Measurements from ENCODE around the gene NSRP1. TPM values are rescaled to one million over a fixed set of nuclear protein-coding genes. Genes with fewer than 3 reads are reported as not detected.
"Not testable (repeated sequence)": the region's sequence is repeated elsewhere in the genome, so short reads cannot be mapped to it uniquely, and the experiment has no call there.

The NSRP1 gene
- total and polyA plus RNA-seq, 3 experiments from 2014 or later = 26.8 to 38.4 (median 27.9) TPM

DNA sequence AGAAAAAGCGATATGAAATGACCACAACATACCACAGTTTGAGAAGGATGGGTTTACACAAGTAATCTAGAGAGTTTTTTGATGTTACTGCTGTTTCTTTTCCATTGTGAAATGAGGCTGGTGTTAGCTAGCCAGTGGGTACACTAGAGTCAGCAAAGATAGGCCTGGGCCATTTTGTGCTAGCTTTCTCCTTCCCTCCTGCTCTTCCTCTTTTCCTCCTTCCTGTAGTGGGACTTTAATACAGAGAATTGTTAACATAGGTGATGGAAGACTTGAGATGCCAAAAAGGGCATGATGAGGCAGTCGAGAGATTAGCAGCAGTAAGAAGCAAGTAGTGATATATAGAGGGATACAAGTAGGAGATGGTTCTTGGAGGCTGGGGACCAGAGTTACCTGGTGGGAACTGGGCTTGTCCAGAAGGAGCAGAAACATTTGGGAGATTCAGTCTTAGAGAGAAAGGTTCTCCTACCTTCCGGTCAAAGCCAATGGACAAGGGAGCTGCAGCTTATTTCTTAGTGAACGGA lies 7.7 kb downstream of the NSRP1 start:
- Histone ChIP-seq H3K27ac (ENCODE audit: low read depth, low read length) (no peak overlapping the region), H3K36me3 (ENCODE audit: insufficient read depth, low read length) (no peaks in the 10 kb centered on the region), H3K9me3 (ENCODE audit: low read length) (no peaks in the 10 kb centered on the region), H3K4me1 (ENCODE audit: insufficient read depth, low read length) (peaks cover 7% of the 10 kb centered on the region), H3K4me3 (ENCODE audit: low read length) (no peak overlapping the region), H3K27me3 (ENCODE audit: insufficient read depth, low read length, poor library complexity, severe bottlenecking) (no peaks in the 10 kb centered on the region)
- CTCF ChIA-PET = interaction anchor here (1.0 to 4.2 kb wide), 21 partner anchors 13 to 352 kb away, joined by 3 to 31 read pairs (median 5); partner anchors contain the start of genes BLMH and GOSR1
- peak overlapping the region in 5 of 8 donors; percentile 0 to 86 (median 32) for H3K27ac Mint-ChIP-seq
- no peaks in the 10 kb centered on the region for H3K9me3 Mint-ChIP-seq
- H3K36me3 Mint-ChIP-seq = peaks cover 0 to 44% (median 7%) of the 10 kb centered on the region in 3 donors
- H3K4me1 Mint-ChIP-seq = peaks cover 37 to 59% (median 56%) of the 10 kb centered on the region in 3 donors
- POLR2A ChIA-PET = no interaction called here
- DNase-seq = no peak
- peaks cover 0 to 1% of the 10 kb centered on the region in 2 donors for H3K27me3 Mint-ChIP-seq
- no peak overlapping the region for H3K4me3 Mint-ChIP-seq

DNA sequence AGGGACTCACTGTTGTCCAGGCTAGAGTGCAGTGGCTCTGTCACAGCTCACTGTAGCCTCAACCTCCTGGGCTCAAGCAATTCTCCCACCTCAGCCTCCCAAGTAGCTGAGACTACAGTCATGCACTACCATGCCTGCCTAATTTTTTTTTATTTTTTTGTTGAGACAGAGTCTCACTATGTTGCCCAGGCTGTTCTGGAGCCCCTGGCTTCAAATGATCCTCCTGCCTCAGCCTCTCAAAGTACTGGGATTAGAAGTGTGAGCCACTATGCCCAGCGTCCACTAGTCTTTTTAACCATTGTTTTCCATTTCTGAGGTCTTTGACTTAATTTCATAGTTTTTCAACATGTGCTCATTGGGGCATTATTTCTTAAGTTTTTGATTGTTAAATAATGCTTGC lies 13.5 kb downstream of the NSRP1 start:
- Histone ChIP-seq H3K27ac (ENCODE audit: low read depth, low read length) (no peak overlapping the region), H3K36me3 (ENCODE audit: insufficient read depth, low read length) (no peaks in the 10 kb centered on the region), H3K4me1 (ENCODE audit: insufficient read depth, low read length) (no peaks in the 10 kb centered on the region), H3K9me3 (ENCODE audit: low read length) (no peaks in the 10 kb centered on the region), H3K4me3 (ENCODE audit: low read length) (no peak overlapping the region), H3K27me3 (ENCODE audit: insufficient read depth, low read length, poor library complexity, severe bottlenecking) (no peaks in the 10 kb centered on the region)
- peaks cover 28 to 50% (median 45%) of the 10 kb centered on the region in 3 donors for H3K4me1 Mint-ChIP-seq
- H3K9me3 Mint-ChIP-seq = no peaks in the 10 kb centered on the region
- no peaks in the 10 kb centered on the region for H3K27me3 Mint-ChIP-seq
- DNase-seq = no peak
- ChIA-PET CTCF (no interaction called here), POLR2A (interaction anchor here (0.7 kb wide), 1 partner anchor 1664 kb away, joined by 3 read pairs; no protein-coding TSS in a partner anchor)
- peak overlapping the region in 1 of 8 donors; percentile 91 for H3K27ac Mint-ChIP-seq
- H3K4me3 Mint-ChIP-seq = no peak overlapping the region
- peaks cover 0 to 53% (median 5%) of the 10 kb centered on the region in 3 donors for H3K36me3 Mint-ChIP-seq

DNA sequence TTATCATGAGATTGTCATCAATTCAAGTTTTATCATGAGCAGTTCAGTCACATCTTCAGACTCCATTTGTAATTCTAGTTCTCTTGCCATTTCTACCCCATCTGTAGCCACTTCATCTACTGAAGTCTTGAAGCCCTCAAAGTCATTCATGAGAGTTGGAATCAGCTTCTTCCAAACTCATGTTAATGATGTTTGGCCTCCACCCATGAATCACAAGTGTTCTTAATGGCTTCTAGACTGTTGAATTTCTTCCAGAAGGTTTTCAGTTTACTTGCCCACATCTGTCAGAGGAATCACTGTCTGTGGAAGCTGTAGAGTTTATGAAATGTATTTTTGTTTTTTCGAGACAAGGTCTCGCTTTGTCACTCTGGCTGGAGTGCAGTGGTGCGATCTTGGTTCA lies 16.0 kb downstream of the NSRP1 start:
- Histone ChIP-seq H3K27me3 (ENCODE audit: insufficient read depth, low read length, poor library complexity, severe bottlenecking) (no peaks in the 10 kb centered on the region), H3K4me3 (ENCODE audit: low read length) (no peak overlapping the region), H3K36me3 (ENCODE audit: insufficient read depth, low read length) (no peaks in the 10 kb centered on the region), H3K4me1 (ENCODE audit: insufficient read depth, low read length) (no peaks in the 10 kb centered on the region), H3K27ac (ENCODE audit: low read depth, low read length) (no peak overlapping the region), H3K9me3 (ENCODE audit: low read length) (no peaks in the 10 kb centered on the region)
- Mint-ChIP-seq H3K9me3 (no peaks in the 10 kb centered on the region), H3K36me3 (peaks cover 0 to 47% (median 5%) of the 10 kb centered on the region in 3 donors), H3K4me1 (peaks cover 26 to 46% (median 39%) of the 10 kb centered on the region in 3 donors), H3K27ac (no peak overlapping the region), H3K27me3 (no peaks in the 10 kb centered on the region), H3K4me3 (no peak overlapping the region)
- no peak for DNase-seq
- ChIA-PET POLR2A (interaction anchor here (0.6 kb wide), 2 partner anchors 142 to 242 kb away, joined by 3 to 4 read pairs; no protein-coding TSS in a partner anchor), CTCF (interaction anchor here (0.7 to 1.0 kb wide), 2 partner anchors 10 to 702 kb away, joined by 3 read pairs; no protein-coding TSS in a partner anchor)

DNA sequence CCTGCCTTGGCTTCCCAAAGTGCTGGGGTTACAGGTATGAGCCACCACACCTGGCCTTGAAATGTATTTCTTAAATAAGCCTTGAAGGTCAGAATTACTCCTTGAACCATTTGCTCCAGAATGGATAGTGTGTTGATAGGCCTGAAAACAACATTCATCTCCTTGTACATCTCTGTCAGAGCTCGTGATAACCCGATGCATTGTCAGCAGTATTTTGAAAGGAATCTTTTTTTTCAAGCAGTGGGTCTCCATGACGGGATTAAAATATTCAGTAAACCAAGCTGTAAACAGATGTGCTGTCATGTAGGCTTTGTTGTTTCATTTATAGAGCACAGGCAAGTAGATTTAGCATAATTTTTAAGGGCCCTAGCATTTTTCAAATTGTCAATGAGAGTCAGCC lies 16.6 kb downstream of the NSRP1 start:
- POLR2A ChIA-PET = interaction anchor here (0.6 kb wide), 1 partner anchor 241 kb away, joined by 4 read pairs; no protein-coding TSS in a partner anchor
- DNase-seq = no peak
- Mint-ChIP-seq H3K9me3 (no peaks in the 10 kb centered on the region), H3K36me3 (peaks cover 0 to 51% (median 5%) of the 10 kb centered on the region in 3 donors), H3K27ac (no peak overlapping the region), H3K27me3 (no peaks in the 10 kb centered on the region), H3K4me3 (no peak overlapping the region), H3K4me1 (peaks cover 31 to 52% (median 45%) of the 10 kb centered on the region in 3 donors)
- H3K36me3 ChIP-seq (ENCODE audit: insufficient read depth, low read length) = no peaks in the 10 kb centered on the region
- CTCF ChIA-PET = interaction anchor here (0.7 to 1.7 kb wide), 3 partner anchors 9 to 702 kb away, joined by 3 to 7 read pairs (median 3); no protein-coding TSS in a partner anchor
- no peak overlapping the region for H3K4me3 ChIP-seq (ENCODE audit: low read length)
- no peaks in the 10 kb centered on the region for H3K4me1 ChIP-seq (ENCODE audit: insufficient read depth, low read length)
- no peak overlapping the region for H3K27ac ChIP-seq (ENCODE audit: low read depth, low read length)
- H3K9me3 ChIP-seq (ENCODE audit: low read length) = no peaks in the 10 kb centered on the region
- no peaks in the 10 kb centered on the region for H3K27me3 ChIP-seq (ENCODE audit: insufficient read depth, low read length, poor library complexity, severe bottlenecking)

DNA sequence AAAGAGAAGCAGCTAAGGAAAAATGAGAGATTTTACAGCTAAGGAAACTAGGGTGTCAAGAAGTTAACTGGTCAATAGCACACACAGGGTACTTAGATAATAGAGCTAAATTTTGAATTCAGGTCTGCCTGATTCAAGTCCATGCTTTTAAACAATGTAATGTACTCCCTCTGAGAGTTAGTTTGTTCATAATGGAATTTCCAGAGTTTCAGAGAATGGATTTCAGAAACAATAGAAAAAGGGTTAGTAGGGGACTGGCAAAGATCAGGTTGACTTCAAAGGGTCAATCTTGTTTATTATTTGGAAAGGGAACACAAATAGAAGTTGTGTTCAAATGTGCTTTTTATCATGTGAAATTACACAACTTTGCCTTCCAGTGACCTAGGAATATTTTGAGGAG lies 17.9 kb downstream of the NSRP1 start:
- DNase-seq = no peak
- Histone ChIP-seq H3K36me3 (ENCODE audit: insufficient read depth, low read length) (no peaks in the 10 kb centered on the region), H3K27me3 (ENCODE audit: insufficient read depth, low read length, poor library complexity, severe bottlenecking) (no peaks in the 10 kb centered on the region), H3K9me3 (ENCODE audit: low read length) (no peaks in the 10 kb centered on the region), H3K27ac (ENCODE audit: low read depth, low read length) (no peak overlapping the region), H3K4me3 (ENCODE audit: low read length) (no peak overlapping the region), H3K4me1 (ENCODE audit: insufficient read depth, low read length) (no peaks in the 10 kb centered on the region)
- peak overlapping the region in 3 of 8 donors; percentile 16 to 45 (median 42) for H3K27ac Mint-ChIP-seq
- no peak overlapping the region for H3K4me3 Mint-ChIP-seq
- no peaks in the 10 kb centered on the region for H3K9me3 Mint-ChIP-seq
- no peaks in the 10 kb centered on the region for H3K27me3 Mint-ChIP-seq
- H3K4me1 Mint-ChIP-seq = peaks cover 35 to 58% (median 54%) of the 10 kb centered on the region in 3 donors
- H3K36me3 Mint-ChIP-seq = peaks cover 0 to 53% (median 3%) of the 10 kb centered on the region in 3 donors
- CTCF ChIA-PET = interaction anchor here (1.7 kb wide), 1 partner anchor 30 kb away, joined by 7 read pairs; no protein-coding TSS in a partner anchor
- POLR2A ChIA-PET = no interaction called here

DNA sequence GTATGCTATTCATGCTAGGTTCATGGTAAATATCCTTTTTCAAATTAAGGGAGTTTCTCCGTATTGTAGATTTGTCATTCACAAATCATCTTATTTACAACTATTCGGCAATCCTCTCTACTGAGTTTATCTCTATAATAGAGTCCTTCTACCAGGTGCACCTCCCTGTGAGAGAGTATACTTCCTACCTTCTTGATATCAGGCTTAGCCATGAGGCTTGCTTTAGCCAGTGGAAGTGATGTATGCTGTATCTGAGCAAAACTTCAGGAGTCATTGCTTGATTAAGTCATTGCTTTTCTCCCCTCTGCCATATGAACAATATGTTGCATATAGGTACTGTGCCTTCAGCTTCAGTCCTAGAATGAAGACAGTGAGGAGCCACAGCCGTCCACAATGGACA lies 20.5 kb downstream of the NSRP1 start:
- Mint-ChIP-seq H3K27ac (peak overlapping the region in 4 of 8 donors; percentile 6 to 52 (median 51)), H3K27me3 (no peaks in the 10 kb centered on the region), H3K4me3 (no peak overlapping the region), H3K4me1 (peaks cover 27 to 47% (median 46%) of the 10 kb centered on the region in 3 donors), H3K36me3 (peaks cover 0 to 38% (median 0%) of the 10 kb centered on the region in 3 donors), H3K9me3 (no peaks in the 10 kb centered on the region)
- Histone ChIP-seq H3K4me3 (ENCODE audit: low read length) (no peak overlapping the region), H3K27ac (ENCODE audit: low read depth, low read length) (no peak overlapping the region), H3K9me3 (ENCODE audit: low read length) (no peaks in the 10 kb centered on the region), H3K4me1 (ENCODE audit: insufficient read depth, low read length) (no peaks in the 10 kb centered on the region), H3K27me3 (ENCODE audit: insufficient read depth, low read length, poor library complexity, severe bottlenecking) (no peaks in the 10 kb centered on the region), H3K36me3 (ENCODE audit: insufficient read depth, low read length) (no peaks in the 10 kb centered on the region)
- POLR2A ChIA-PET = no interaction called here
- DNase-seq = no peak
- CTCF ChIA-PET = no interaction called here

DNA sequence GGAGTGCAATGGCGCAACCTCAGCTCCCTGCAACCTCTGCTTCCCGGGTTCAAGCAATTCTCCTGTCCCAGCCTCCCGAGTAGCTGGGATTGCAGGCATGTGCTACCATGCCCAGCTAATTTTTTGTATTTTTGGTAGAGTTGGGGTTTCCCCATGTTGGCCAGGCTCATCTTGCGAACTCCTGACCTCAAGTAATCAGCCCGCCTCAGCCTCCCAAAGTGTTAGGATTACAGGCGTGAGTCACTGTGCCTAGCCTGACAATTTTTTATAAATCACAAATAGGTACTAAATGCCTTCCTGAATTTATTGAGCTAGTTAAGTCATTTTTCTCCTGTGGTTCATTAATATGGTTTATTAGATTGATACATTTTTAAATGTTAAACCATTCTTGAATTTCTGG lies 31.2 kb downstream of the NSRP1 start:
- H3K36me3 ChIP-seq (ENCODE audit: insufficient read depth, low read length); CTCF ChIA-PET; H3K9me3 Mint-ChIP-seq; H3K27me3 ChIP-seq (ENCODE audit: insufficient read depth, low read length, poor library complexity, severe bottlenecking); POLR2A ChIA-PET; H3K4me1 ChIP-seq (ENCODE audit: insufficient read depth, low read length); H3K4me3 Mint-ChIP-seq; H3K27me3 Mint-ChIP-seq; H3K9me3 ChIP-seq (ENCODE audit: low read length); DNase-seq; H3K27ac ChIP-seq (ENCODE audit: low read depth, low read length); H3K4me3 ChIP-seq (ENCODE audit: low read length): not testable (repeated sequence)
- Mint-ChIP-seq H3K27ac (peak overlapping the region in 3 of 8 donors; percentile 28 to 84 (median 29)), H3K4me1 (peaks cover 21 to 45% (median 39%) of the 10 kb centered on the region in 3 donors), H3K36me3 (peaks cover 0 to 16% (median 5%) of the 10 kb centered on the region in 3 donors)

DNA sequence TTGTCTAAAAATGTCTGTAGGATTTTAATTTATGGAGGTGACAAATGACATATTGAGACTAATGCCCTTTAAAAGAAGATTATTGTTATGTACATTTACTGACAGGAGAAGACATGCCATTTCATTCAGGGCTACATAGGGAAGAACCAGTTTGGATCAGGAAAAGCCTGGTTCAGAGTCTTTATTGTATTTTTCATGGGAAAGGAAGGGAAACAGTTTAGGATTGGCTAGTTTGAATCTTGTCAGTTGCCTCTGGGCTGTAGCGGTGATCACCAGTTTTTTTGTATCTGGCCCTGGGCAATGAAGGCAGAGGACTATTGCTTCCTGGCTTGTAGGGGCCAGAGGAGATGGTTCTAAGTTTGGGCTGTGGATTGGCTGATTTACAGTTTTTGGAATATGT lies 31.8 kb downstream of the NSRP1 start:
- Mint-ChIP-seq H3K9me3 (no peaks in the 10 kb centered on the region), H3K4me1 (peaks cover 18 to 45% (median 34%) of the 10 kb centered on the region in 3 donors), H3K27ac (peak overlapping the region in 6 of 8 donors; percentile 0 to 60 (median 22)), H3K27me3 (no peaks in the 10 kb centered on the region), H3K36me3 (peaks cover 0 to 18% (median 8%) of the 10 kb centered on the region in 3 donors), H3K4me3 (no peak overlapping the region)
- Histone ChIP-seq H3K4me1 (ENCODE audit: insufficient read depth, low read length) (no peaks in the 10 kb centered on the region), H3K9me3 (ENCODE audit: low read length) (no peaks in the 10 kb centered on the region), H3K27ac (ENCODE audit: low read depth, low read length) (no peak overlapping the region), H3K4me3 (ENCODE audit: low read length) (no peak overlapping the region), H3K36me3 (ENCODE audit: insufficient read depth, low read length) (no peaks in the 10 kb centered on the region), H3K27me3 (ENCODE audit: insufficient read depth, low read length, poor library complexity, severe bottlenecking) (no peaks in the 10 kb centered on the region)
- POLR2A ChIA-PET = no interaction called here
- DNase-seq = no peak
- CTCF ChIA-PET = no interaction called here
